NT2/D1 (cell line): ENCODE results near the gene TIGD2.

Experiments
- SUZ12 ChIP-seq: IDR thresholded peaks from 2 replicates; pipeline ENCODE4 v1.6.1; 2011; ENCODE audit not compliant: insufficient read length, insufficient read depth; ENCODE audit errors: extremely low read depth
- YY1 ChIP-seq: IDR thresholded peaks from 2 replicates; pipeline ENCODE4 v1.6.1; 2011; ENCODE audit not compliant: insufficient read length, insufficient read depth
- ZNF274 ChIP-seq: IDR thresholded peaks from 2 replicates; pipeline ENCODE4 v1.6.1; 2011; ENCODE audit warnings: mild to moderate bottlenecking, low read depth, low read length

DNA sequence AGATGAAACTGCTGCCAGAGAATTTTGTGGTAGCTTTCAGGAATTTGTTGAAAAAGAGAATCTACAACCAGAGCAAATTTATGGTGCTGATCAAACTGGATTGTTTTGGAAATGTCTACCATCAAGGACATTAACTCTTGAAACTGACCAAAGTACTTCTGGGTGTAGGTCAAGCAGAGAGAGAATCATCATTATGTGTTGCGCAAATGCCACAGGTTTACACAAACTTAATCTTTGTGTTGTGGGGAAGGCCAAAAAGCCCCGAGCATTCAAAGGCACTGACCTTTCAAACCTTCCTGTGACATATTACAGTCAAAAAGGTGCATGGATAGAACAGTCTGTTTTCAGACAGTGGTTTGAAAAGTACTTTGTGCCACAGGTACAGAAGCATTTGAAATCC lies 2.1 kb downstream of the TIGD2 start:
- TF ChIP-seq SUZ12 (no peak), ZNF274 (no peak), YY1 (no peak)
